ENCODE results near the gene IL2RA.
"Not testable (repeated sequence)": the region's sequence is repeated elsewhere in the genome, so short reads cannot be mapped to it uniquely, and the experiment has no call there.

IL2RA gene

DNA sequence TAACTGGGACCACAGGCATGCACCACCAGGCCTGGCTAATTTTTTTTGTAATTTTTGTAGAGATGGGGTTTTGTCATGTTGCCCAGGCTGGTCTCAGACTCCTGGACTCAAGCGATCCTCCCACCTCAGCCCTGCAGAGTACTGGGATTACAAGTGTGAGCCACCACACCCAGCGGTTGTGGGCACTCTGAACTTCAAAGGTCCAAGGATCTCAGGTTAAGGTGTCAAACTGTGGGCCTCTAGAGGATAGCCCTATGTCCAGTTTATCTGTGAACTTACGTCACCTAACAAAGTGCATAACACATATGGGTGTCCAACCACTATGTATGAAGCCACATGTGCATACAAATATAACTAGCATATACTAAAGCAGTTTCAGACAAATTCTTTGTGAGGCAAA is 3.2 kb upstream of the IL2RA start:
- no peak for TF ChIP-seq ZFX (IDR thresholded peaks at IDR 0.05)
- TF ChIP-seq, protein P1, sequence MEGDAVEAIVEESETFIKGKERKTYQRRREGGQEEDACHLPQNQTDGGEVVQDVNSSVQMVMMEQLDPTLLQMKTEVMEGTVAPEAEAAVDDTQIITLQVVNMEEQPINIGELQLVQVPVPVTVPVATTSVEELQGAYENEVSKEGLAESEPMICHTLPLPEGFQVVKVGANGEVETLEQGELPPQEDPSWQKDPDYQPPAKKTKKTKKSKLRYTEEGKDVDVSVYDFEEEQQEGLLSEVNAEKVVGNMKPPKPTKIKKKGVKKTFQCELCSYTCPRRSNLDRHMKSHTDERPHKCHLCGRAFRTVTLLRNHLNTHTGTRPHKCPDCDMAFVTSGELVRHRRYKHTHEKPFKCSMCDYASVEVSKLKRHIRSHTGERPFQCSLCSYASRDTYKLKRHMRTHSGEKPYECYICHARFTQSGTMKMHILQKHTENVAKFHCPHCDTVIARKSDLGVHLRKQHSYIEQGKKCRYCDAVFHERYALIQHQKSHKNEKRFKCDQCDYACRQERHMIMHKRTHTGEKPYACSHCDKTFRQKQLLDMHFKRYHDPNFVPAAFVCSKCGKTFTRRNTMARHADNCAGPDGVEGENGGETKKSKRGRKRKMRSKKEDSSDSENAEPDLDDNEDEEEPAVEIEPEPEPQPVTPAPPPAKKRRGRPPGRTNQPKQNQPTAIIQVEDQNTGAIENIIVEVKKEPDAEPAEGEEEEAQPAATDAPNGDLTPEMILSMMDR (conservative IDR thresholded peaks at IDR 0.05), result no peak
- no peak overlapping the region for H3K27ac ChIP-seq

DNA sequence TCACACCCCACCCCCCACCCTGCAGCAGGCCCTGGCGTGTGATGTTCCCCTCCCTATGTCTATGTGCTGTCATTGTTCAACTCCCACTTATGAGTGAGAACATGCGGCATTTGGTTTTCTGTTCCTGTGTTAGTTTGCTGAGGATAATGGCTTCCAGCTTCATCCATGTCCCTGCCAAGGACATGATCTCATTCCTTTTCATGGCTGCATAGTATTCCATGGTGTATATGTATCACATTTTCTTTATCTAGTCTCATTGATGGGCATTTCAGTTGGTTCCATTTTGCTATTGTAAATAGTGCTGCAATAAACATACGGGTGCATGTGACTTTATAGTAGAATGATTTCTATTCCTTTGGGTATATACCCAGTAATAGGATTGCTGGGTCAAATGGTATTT is 2.6 kb upstream of the IL2RA start:
- not testable (repeated sequence) for H3K27ac ChIP-seq

DNA sequence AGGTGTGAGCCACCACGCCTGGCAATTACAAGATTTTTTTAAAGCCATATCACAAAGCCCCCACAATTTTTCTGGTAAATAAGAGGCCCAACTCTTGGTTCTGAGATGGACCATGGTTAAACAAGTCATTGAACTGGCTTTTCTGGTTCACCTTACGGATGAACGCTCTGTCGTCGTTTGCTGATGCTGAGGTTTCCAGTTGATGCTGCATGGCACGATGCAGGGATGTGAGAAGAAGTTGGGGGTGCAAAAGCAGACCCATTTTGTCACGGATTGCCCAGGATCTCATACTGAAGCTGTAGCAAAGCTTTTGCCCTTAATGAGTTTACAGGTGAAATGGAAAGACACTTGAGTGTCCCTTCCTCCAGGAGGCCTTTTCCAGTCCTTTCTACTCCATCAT is 2.0 kb upstream of the IL2RA start:
- H3K27ac ChIP-seq, result no peak overlapping the region

DNA sequence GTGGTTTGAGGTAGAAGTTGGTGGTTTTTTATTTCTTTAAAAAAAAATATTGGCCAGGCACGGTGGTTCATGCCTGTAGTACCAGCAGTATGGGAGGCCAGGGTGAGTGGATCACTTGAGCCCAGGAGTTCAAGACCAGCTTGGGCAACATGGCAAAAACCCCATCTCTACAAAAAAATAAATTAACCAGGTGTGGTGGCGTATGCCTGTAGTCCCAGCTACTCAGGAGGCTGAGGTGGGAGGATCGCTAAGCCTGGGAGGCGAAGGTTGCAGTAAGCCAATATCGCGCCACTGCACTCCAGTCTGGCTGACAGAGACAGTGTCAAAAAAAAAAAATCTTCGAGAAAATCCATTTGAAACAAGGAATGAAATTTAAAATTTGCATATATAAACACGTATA is 1.1 kb downstream of the IL2RA start:
- no peak overlapping the region for H3K27ac ChIP-seq
- no peak for TF ChIP-seq ZFX (IDR thresholded peaks at IDR 0.05)
- TF ChIP-seq, protein P1 (conservative IDR thresholded peaks at IDR 0.05), result no peak

More for the DNA sequence above, 2.0 kb upstream of the IL2RA start:
- TF ChIP-seq ZFX (IDR thresholded peaks at IDR 0.05), result no peak
- TF ChIP-seq, protein P1 (conservative IDR thresholded peaks at IDR 0.05), result no peak

DNA sequence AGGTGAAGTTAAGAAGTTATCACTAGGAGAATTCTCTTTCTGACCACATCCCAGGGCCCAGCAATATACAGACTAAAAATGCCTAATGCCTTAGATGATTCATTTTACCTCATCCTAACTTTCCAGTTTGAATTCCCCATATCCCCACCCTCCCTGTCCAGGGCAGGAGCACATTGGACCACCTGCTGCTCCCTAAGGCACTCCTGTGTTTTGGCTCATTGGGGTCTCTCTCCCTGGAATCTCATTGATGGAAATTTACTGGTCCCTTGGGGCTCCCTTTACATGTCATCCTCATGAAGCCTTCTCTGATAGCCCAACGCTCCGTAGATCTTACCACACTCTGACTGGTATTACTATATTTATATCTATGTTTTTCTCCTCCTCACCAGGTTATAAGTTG is 2.7 kb downstream of the IL2RA start:
- TF ChIP-seq ZFX (IDR thresholded peaks at IDR 0.05), result no peak
- TF ChIP-seq, protein P1 (conservative IDR thresholded peaks at IDR 0.05), result no peak
- no peak overlapping the region for H3K27ac ChIP-seq

DNA sequence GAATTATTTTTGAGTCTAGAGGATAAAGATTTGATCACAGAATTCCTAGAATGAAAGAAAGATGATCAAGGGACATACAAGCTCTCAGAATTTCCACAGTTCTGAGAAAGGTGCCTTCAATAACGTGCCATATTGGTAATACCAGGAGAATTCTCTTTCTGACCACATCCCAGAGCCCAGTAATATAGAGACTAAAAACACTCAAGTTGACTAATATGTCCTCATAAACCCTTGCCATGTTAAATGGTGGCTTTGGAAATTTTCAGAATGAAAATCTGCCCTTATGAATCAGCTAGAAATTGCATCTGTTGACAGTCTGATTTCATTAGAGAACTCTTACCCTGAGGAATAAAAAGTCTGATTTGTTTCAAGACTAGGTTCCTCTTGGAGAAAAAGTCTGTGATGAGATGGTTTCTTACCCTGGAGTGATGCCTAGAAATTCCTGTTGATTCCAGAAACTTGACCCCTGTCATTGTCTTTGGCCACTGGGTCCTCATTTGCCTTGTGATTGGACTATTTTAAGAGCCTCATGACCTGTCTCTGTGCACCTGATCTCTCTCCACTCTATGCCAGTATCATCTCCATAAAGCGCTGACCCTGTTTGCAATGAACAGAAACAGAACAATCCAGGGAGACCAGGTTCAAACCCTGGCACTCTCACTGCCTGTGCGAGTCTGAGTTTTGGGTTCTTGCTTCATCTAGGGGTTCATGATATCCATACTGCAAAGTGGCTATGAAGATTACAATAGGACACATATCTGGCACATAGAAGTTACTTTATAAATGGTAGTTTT is 3.3 kb downstream of the IL2RA start:
- H3K27ac ChIP-seq, result no peak overlapping the region
- TF ChIP-seq, protein P1 (conservative IDR thresholded peaks at IDR 0.05), result no peak
- TF ChIP-seq ZFX (IDR thresholded peaks at IDR 0.05), result no peak

DNA sequence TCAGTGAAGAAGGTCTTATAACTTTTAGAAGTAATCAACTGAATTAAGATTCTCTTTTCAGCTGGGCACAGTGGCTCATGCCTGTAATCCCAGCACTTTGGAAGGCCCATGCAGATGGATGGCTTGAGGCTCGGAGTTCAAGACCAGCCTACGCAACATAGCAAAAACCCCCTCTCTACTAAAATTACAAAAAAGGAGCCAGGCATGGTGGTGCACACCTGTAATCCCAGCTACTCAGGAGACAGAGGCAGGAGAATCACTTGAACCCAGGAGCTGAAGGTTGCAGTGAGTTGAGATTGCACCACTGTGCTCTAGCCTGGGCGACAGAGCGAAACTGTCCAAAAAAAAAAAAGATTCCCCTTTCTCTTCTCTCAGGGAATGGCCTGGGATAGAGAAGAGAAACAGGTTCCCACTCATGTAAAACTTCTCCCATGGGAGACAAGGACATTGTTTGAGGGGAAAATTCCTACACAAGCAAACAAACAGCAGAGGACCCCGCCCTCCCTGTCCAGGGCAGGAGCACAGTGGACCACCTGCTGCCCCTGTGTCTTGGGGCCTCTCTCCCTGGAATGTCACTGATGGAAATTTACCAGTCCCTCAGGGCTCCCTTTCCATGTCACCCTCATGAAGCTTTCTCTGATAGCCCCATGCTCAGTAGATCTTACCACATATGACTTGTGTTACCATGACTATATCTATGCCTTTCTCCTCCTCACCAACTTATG is 5.6 kb downstream of the IL2RA start:
- TF ChIP-seq ZFX (IDR thresholded peaks at IDR 0.05), result no peak
- TF ChIP-seq, protein P1 (conservative IDR thresholded peaks at IDR 0.05), result no peak
- H3K27ac ChIP-seq, result no peak overlapping the region

Data from C4-2B (cell line).